DMS153 treated with DMSO at 0.1 percent for 48 hours (cell line): ENCODE data around the gene MED22.
"Not testable (repeated sequence)": the region's sequence is repeated elsewhere in the genome, so short reads cannot be mapped to it uniquely, and the experiment has no call there.

ENCODE experiments used
- DNase-seq: peaks from one replicate; lab custom pipeline; 2025; ENCODE audit not compliant: unreplicated experiment; lab: John Stamatoyannopoulos, UW

MED22 gene

DNA sequence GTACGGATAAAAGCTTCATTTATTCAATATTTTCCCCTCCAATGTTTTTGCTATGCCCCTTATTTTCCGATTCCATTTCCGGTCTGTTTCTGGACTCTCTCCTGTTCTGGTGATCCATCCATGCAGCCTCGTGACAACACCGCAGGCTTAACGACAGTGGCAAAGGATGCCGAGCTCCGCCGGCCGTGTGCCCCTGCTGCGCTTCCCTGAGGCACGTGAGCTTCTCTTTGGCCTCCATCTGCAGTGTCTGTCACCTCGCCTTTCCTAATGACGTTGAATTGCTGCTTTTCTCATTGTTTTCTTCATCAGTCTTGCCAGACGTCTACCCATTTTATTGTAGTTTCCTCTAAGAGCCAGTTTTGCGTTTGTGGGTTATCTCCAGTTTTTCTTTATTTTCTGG lies 40.6 kb downstream of the MED22 start:
- no peak for DNase-seq

DNA sequence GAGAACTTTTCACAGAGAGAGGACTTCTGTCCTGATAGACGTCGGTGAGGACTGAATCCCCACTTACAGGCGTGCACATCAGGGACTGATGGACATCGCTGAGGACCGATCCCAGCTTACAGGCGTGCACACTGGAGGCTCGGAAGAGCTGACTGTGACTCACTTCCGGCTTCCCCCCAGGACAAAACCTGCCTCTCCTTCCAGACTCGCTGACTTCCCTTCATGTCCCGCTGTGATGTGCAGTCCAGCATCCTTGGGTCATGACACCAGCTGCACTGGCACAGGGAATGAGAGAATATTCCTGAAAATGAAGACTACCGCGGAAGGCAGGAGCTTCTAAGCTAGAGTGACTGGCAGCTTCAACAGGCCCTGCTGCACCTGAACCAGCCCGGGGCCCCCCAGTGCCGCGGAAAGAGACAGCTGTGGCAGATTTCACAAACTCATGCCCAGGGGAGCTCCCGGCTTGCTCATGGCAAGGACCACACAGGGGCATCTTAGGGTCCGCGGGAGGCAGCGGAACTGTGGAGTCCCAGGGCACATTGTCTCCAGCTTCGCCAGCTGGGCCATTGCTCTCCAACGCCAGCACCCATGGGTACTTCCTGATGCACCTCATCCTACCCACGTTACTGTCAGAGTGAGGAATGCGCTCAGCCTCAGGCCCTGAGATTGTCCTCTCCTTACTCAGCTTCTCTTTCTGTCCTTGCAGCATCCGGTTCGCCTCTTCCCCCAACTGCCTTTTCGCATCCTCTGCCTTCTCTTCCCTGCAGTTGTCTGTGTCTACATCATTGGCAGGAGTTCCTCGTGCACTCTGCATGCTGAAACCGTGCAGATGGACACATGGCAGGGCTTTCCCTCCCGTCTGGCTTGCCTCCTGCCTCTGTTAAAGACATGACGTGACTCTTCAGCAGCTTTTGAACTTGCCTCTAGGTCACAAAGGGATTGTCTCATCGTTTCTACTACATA lies 41.4 kb downstream of the MED22 start:
- no peak for DNase-seq

DNA sequence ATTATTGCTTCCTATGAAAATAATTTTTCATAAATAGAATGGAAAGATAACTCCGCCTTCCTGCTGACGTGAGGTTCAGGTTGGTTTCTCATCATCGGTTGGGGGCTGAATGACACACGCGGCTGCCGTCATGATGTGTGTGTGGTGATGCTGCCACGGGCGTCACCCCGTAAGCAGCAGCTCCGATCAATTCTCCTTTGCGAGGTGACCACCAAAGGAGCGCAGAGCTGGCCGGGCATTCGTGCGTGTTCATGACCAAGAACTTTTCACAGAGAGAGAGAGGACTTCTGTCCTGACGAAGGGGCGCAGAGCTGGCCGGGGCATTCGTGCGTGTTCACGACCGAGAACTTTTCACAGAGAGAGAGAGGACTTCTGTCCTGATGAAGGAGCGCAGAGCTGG lies 42.2 kb downstream of the MED22 start:
- DNase-seq: no peak

DNA sequence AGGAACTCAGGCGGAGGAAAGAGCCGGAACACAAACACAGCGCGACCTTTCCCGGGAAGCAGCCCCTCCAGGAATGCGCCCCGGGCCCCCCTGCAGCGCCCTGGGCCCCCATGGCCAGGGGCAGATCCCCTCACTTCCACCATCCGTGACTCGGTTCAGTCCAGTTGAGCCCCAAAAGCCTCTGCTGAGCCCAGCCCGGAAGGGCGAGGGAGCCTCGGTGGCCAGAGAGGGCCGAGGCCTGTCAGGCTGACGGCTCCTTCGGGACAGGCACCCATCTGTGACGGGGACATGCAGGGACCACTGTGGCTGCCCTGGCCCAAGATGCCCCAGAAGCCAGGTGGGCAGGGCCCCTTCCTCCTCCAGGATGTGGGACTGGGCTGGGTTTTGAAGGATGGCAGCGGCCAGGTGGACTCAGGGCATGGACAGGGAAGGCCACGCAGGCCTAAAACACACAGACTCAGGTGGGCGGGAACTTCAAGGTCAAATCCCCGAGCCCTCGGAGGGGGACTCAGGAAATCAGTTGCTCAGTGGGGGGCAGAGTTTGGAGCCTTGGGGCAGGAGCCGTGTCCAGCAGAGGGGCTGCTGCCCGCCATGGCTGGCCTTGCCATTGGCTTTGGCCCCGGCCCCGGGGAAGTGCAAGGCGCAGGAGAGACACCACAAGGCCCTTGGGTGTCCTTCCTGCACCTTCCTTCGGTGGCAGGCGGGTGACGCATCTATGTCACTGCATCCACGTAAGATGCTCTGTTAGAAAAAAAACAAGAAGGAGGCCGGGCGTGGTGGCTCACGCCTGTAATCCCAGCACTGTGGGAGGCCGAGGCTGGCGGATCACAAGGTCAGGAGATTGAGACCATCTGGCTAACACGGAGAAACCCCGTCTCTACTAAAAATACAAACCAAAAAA lies 43.2 kb downstream of the MED22 start:
- no peak for DNase-seq

DNA sequence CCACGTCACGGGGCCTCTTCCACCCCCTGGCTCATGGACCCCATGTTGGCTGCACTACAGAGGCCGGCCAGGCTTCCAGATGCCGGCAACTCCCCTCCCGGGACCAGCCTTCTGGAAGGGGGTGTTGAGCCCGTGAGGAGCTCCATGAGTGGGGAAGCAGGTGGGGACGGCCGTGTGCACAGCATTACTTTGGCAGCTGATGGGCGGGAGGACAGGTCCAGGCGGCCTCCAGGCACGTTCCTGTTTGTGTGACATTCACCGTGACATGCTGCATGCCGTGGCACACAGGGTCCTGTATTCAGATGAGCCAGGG lies 43.8 kb downstream of the MED22 start:
- no peak for DNase-seq

DNA sequence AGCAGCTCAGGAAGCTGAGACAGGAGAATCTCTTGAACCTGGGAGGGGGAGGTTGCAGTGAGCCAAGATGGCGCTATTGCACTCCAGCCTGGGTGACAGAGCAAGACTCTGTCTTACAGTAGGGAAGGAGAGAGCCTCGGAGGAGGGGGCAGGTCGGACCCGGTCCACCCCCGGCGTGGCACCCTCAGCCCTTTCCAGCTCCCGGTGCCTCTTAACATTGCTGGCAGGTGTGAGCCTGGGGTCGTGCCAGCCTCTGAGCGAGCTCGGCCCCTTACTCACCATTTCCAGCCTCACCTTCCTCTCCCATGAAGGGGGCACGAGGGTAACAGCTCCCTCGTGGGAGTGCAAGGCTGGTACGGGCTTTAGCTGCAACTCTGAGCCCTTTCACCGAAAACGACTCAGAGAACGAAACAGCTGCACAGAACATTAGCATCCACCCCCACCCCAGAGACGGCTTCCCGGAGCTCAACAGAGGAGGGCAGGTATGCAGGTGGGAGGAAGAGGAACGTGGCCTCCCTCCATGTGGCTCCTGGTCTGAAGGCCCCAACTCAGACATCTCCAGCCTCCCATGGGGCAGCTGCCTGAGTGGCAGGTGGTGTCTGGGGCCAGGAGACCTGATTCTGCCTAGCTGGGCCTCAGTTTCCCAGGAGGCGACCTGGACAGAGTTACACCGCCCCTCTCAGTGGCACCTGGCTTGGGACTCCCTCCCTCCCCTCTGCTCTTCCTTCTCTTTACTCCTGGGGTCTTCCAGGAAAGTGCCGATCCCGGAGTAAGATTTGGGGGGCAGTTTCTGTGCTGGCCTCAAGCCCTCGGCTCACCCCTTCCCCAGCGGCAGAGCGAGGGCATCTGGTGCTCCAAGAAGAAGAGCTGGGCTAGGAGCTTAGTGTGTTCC lies 44.4 kb downstream of the MED22 start:
- DNase-seq: no peak

DNA sequence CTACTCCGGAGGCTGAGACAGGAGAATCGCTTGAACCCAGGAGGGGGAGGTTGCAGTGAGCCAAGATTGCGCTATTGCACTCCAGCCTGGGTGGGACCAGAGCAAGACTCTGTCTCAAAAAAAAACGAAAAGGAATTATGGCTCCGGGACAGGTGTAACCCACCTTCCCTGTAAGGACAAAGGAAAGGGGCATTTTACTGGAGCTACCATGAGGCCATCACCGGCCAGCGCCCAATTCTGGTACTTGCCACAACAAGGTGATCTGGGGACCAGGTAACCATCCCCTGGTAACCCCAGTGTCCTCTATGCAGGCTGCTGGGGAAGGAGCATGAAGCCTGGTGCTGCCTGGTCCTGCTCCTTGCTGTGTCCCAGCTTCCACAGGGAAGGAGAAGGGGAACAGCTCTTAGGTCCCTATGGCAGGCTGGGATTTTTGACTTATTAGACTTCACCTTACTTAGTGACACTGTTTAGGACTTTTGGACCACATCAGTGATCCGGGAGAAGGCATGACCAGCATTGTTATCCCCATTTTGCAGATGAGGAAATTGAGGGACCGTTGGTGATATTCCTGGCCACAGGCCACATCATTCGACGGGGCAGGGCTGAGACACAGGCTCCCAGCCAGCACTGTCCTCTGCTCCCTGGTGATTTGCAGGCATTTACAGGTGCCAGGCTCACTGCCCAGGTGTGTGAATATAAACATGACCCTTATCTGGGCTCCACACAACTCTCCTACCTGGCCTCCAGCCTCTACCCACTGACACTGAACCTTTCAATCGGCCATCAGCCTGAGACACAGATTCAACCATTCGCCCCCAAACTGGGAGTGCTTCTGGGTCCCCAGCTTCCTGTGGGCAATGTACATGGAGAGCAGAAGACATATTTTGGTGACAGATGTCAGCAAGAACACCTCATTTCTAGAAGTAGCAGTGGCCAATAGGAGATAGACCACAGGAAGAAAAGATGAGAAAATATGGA lies 46.4 kb downstream of the MED22 start:
- no peak for DNase-seq

DNA sequence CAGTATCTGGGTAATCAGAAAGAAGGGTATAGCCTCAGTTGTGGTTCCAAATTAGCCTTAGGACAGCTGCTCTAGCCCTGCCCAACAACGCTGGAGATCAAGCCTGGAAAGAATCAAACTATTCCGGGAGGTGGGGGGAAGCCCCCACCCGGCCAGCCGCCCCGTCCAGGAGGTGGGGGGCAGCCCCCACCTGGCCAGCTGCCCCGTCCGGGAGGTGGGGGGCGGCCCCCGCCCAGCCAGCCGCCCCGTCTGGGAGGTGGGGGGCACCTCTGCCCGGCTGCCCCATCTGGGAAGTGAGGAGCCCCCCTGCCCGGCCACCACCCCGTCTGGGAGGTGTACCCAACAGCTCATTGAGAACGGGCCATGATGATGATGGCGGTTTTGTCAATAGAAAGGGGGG lies 47.9 kb downstream of the MED22 start:
- not testable (repeated sequence) for DNase-seq

DNA sequence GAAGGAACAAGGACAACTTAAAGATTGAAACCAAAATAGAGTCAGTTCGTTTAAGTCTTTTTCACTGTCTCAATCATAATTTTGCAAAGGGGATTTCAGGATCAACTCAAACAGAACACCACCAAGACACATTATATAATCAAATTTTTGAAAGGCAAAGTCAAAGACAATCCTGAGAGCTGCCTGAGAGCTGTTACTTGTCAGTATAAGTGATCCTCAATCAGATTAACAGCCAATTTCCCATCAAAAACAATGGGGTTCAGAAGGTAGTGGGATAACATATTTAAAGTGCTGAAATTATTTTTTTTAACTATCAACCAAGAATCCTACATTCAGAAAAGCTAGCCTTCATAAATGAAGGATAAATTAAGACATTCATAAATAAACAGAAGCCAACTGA lies 53.7 kb downstream of the MED22 start:
- DNase-seq: no peak

DNA sequence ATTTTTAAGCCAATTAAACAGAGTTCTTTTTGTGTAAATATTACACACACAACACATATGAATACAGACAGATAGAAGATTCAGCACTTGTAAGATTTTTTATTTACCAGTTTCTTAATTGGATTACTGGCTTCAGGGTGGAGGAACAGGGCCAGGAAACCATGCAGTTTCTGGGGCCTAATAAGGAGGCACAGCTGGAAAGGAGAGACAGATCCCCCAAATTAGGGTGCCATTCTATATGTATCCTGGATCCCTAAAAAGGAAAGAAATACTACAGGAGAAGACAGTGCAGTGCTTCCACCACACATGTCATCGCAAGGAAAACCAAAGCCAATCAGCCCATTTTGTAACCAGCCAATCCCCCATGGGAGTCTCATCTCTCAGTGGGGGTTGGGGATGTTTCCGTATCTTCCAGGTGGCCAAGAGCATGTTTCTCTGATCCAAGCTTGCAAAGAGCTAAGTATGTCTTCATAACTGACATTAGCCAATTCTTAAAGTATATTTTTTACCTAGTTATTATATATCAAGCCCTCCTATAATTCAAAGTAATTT lies 57.1 kb downstream of the MED22 start:
- no peak for DNase-seq
